Measurements from ENCODE around the gene TMEM43. TPM values are rescaled to one million over a fixed set of nuclear protein-coding genes. Genes with fewer than 3 reads are reported as not detected.

TMEM43 gene
- total RNA-seq, 2 experiments from 2014 or later: 18.3 to 19.8 TPM

DNA sequence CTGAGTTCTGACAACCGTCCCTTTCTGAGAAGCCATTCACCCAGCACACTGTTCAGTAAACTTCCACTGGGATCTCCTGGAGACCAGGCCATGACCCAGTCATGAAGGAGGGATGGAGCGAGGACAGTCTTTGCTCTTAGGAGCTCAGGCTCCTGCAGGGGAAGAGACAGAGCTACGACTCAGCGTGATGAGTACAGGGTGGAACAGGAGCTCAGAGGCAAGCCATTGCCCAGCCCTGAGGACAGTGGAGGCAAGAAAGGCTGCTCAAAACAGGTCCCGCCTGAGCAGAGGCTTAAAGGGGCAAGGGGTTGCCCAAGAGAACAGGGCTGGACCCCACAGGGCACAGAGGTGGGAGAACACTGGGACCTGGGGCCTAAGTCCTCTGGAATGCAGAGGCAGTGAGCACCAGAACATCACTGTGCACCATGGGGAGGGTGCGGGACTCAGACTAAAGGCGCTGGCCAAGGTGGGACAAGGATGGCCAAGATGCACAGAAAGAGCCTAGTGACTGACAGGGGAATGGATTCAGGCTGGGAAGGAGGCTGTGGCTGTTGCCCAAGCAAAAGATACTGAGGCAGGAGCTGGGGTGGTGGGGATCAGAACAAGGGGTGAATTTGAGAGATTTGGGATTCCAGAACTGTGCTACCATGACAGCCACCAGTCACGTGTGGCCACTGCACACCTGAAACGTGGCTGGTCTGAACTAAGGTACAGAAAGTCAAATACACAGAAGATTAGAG, 25.8 kb downstream of the TMEM43 start:
- intact Hi-C loops (cut with micrococcal nuclease): no loop called here
- Mint-ChIP-seq H3K27me3 (ENCODE audit: low read depth) (no peaks in the 10 kb centered on the region), H3K4me1 (ENCODE audit: low read depth) (no peaks in the 10 kb centered on the region), H3K4me3 (no peak overlapping the region), H3K9me3 (no peaks in the 10 kb centered on the region), H3K36me3 (ENCODE audit: low read depth) (peaks cover 15% of the 10 kb centered on the region), H3K27ac (no peak overlapping the region)
- CTCF ChIA-PET: interaction anchor here (0.7 kb wide), 1 partner anchor 10 kb away, joined by 3 read pairs; no protein-coding TSS in a partner anchor
- no peak for DNase-seq

DNA sequence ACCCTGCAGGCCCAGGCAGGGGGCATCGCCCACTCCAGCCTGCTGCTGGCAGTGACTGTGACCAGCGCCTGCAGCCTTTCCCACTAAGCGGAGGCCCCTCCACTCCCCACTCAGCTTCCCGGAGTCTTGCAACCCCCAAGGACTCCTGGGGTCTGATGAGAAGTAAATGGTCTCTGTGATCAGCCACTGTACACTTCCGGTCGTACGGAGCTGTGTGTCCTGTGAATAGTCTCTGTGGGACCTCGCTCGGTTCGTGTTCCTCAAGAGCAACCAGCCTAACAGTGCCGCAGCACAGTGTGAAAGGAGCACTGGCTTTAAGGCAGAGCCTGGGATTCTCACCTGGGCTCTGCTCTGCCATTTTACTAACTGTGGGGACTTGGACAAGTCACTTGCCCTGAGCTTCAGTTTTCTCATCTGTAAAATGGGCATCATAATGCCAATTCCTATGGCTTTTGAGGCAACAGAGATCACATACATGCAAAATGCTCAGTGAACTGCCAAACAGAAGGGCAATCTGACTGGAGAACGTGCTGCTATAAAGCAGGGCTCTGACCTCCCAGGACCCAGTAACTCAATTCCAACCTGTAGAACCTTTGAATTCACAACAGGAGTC, 26.7 kb downstream of the TMEM43 start:
- Mint-ChIP-seq H3K4me1 (ENCODE audit: low read depth) (peaks cover 5% of the 10 kb centered on the region), H3K4me3 (no peak overlapping the region), H3K27me3 (ENCODE audit: low read depth) (no peaks in the 10 kb centered on the region), H3K27ac (no peak overlapping the region), H3K36me3 (ENCODE audit: low read depth) (peaks cover 18% of the 10 kb centered on the region), H3K9me3 (no peaks in the 10 kb centered on the region)
- intact Hi-C loops (cut with micrococcal nuclease): no loop called here
- DNase-seq: no peak
- CTCF ChIA-PET: interaction anchor here (0.6 to 0.7 kb wide), 2 partner anchors 9 to 1308 kb away, joined by 3 read pairs; no protein-coding TSS in a partner anchor

DNA sequence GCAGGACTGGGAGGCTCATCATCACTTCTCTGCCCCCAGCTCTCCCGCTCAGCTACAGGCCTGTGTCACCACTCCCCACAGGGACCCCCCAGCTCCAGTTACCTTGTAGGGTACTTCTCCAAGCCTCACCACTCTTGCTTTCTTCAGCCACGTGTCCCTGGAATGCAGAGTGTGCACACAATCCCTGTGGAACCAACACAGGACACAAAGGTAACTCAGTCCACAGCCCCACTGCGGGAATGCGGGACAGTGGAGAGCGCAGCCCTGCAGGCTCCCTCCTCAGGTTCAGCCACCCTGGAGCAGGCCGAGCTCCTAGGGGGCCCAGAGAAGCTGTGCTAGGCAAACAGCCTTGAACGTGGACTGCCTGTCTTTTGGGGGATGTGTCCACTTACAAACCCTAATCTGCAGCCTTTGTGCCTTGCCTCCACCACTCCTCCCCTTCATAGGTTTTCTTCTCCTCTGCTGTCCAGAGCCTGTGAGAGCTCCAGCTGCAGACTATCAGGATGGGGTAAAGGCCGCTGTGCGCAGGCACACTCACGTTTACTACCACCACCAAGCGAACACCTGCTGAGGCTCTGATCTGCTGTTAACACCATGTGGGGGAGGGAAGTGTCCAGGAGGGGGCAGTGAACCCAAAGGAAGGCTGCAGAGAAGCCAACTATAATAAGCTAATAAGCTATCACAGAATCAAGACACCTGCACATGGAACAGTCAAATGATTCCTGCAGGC, 27.5 kb downstream of the TMEM43 start:
- CTCF ChIA-PET: interaction anchor here (0.6 to 1.2 kb wide), 3 partner anchors 100 to 1309 kb away, joined by 3 to 4 read pairs (median 3); no protein-coding TSS in a partner anchor
- H3K9me3 Mint-ChIP-seq: no peaks in the 10 kb centered on the region
- H3K36me3 Mint-ChIP-seq (ENCODE audit: low read depth): peaks cover 22% of the 10 kb centered on the region
- DNase-seq: peak; percentile 23
- no peak overlapping the region for H3K27ac Mint-ChIP-seq
- peaks cover 8% of the 10 kb centered on the region for H3K4me1 Mint-ChIP-seq (ENCODE audit: low read depth)
- H3K4me3 Mint-ChIP-seq: no peak overlapping the region
- no peaks in the 10 kb centered on the region for H3K27me3 Mint-ChIP-seq (ENCODE audit: low read depth)
- intact Hi-C loops (cut with micrococcal nuclease): no loop called here

DNA sequence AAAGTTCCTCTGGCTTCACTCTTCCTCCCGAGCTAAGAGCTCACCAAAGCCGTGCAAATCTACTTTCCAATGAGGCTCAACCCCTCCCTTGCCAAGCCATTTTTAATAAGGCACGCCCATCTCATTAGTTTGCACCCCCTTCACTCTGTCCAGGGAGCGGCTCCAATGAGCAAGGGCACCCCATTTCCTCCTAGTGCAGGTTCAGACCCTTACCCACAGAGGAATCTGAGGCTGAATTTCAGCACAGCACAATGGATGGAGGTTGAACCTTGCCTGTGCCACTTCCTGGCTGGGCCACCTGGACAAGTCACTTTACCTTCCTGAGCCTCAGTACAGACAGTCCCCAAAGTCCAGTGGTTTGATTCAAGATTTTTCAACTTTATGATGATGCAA, 28.1 kb downstream of the TMEM43 start:
- DNase-seq: no peak
- Mint-ChIP-seq H3K4me1 (ENCODE audit: low read depth) (peaks cover 8% of the 10 kb centered on the region), H3K36me3 (ENCODE audit: low read depth) (peaks cover 23% of the 10 kb centered on the region), H3K27ac (no peak overlapping the region), H3K4me3 (no peak overlapping the region), H3K27me3 (ENCODE audit: low read depth) (no peaks in the 10 kb centered on the region), H3K9me3 (no peaks in the 10 kb centered on the region)
- intact Hi-C loops (cut with micrococcal nuclease): no loop called here
- CTCF ChIA-PET: interaction anchor here (0.6 to 1.2 kb wide), 2 partner anchors 101 to 802 kb away, joined by 3 to 4 read pairs; no protein-coding TSS in a partner anchor

DNA sequence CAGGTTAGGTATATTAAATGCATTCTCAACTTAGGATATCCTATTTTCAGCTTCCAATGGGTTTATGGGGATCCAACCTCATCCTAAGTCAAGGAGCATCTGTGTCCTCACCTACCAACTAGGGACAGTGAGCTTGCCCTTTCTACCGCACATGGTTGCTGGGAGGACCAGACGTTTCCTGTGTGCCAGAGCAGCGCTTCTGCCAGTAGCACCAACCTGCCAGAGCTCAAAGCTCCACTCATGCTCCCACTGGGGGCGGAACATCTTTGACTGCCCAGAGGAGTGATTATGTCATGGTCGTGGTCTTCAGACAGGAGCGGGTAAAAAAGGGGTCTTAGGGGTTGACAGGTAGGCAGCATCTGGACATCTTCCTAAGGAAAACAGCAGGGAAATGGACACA, 28.8 kb downstream of the TMEM43 start:
- intact Hi-C loops (cut with micrococcal nuclease): no loop called here
- peaks cover 30% of the 10 kb centered on the region for H3K36me3 Mint-ChIP-seq (ENCODE audit: low read depth)
- H3K27me3 Mint-ChIP-seq (ENCODE audit: low read depth): no peaks in the 10 kb centered on the region
- DNase-seq: no peak
- no peak overlapping the region for H3K27ac Mint-ChIP-seq
- CTCF ChIA-PET: interaction anchor here (0.7 to 1.2 kb wide), 2 partner anchors 101 to 477 kb away, joined by 3 read pairs; no protein-coding TSS in a partner anchor
- H3K4me1 Mint-ChIP-seq (ENCODE audit: low read depth): peaks cover 8% of the 10 kb centered on the region
- H3K9me3 Mint-ChIP-seq: no peaks in the 10 kb centered on the region
- no peak overlapping the region for H3K4me3 Mint-ChIP-seq

DNA sequence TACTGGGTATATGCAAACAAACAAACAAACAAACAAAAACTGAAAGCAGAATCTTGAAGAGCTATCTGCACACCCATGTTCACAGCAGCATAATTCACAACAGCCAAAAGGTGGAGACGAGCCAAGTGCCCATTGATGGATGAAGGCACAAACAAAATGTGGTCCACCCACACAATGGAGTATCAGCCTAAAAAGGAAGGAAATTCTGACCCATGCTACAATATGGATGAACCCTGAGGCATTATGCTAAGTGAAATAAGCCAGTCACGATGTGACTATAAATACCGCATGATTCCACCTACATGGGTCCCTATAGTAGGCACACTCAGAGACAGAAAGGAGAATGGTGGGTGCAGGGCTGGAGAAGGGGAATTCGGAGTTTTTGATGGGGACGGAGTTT, 29.4 kb downstream of the TMEM43 start:
- H3K4me1 Mint-ChIP-seq (ENCODE audit: low read depth): peaks cover 8% of the 10 kb centered on the region
- no peak overlapping the region for H3K4me3 Mint-ChIP-seq
- H3K27ac Mint-ChIP-seq: no peak overlapping the region
- no peaks in the 10 kb centered on the region for H3K9me3 Mint-ChIP-seq
- H3K27me3 Mint-ChIP-seq (ENCODE audit: low read depth): no peaks in the 10 kb centered on the region
- H3K36me3 Mint-ChIP-seq (ENCODE audit: low read depth): peaks cover 34% of the 10 kb centered on the region
- intact Hi-C loops (cut with micrococcal nuclease): no loop called here
- DNase-seq: no peak
- CTCF ChIA-PET: no interaction called here

DNA sequence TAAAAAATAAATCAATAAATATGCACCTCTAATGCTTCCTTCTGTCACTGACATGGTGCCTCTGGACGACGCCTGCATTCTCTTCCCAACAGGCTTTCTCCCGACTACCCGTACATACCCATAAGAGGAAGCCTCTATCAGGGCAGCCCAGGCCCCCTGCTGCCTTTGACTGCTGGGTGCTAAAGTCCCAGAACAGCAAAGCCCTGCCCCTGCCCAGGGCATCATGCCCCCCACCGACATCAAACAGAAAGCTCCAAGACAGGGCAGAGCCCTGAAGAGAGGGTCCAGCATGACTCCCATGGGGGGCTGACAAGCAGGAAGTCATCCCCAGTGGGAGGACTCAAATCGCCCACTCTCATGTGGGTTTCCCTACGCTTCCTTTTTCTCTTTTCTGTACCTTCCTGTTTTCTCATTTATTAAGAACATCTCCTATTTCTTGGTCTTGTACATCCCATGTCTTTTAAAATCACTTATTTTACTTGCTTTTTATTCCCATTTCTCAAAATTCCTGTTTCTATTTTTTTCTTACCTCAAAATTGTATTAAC, 30.1 kb downstream of the TMEM43 start:
- no peaks in the 10 kb centered on the region for H3K9me3 Mint-ChIP-seq
- intact Hi-C loops (cut with micrococcal nuclease): no loop called here
- DNase-seq: no peak
- H3K27me3 Mint-ChIP-seq (ENCODE audit: low read depth): no peaks in the 10 kb centered on the region
- peaks cover 8% of the 10 kb centered on the region for H3K4me1 Mint-ChIP-seq (ENCODE audit: low read depth)
- H3K27ac Mint-ChIP-seq: no peak overlapping the region
- CTCF ChIA-PET: no interaction called here
- H3K4me3 Mint-ChIP-seq: no peak overlapping the region
- H3K36me3 Mint-ChIP-seq (ENCODE audit: low read depth): peaks cover 36% of the 10 kb centered on the region

DNA sequence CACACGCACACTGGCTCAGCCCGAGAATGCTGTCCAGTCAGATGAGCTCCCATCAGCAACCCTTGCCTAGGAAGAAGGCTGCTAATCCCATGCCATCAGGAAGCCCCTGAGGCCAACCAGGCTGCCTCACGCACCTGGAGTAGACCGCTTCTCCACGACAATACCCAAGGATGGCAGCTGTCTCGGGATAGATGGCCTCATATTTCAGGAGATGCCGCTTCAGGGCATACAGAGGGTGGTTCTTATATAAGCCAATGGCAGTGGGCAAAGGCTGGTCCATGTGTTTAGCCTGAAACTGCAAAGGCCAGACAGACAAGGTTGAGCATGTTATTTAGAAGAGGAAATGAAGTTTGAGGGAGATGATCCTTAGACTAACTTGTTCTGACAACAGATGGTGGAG, 31.3 kb downstream of the TMEM43 start:
- Mint-ChIP-seq H3K27ac (no peak overlapping the region), H3K9me3 (no peaks in the 10 kb centered on the region), H3K36me3 (ENCODE audit: low read depth) (peaks cover 48% of the 10 kb centered on the region), H3K27me3 (ENCODE audit: low read depth) (no peaks in the 10 kb centered on the region), H3K4me1 (ENCODE audit: low read depth) (peaks cover 9% of the 10 kb centered on the region), H3K4me3 (no peak overlapping the region)
- no peak for DNase-seq
- CTCF ChIA-PET: interaction anchor here (0.7 to 1.0 kb wide), 2 partner anchors 12 to 48 kb away, joined by 3 read pairs; no protein-coding TSS in a partner anchor
- intact Hi-C loops (cut with micrococcal nuclease): no loop called here

DNA sequence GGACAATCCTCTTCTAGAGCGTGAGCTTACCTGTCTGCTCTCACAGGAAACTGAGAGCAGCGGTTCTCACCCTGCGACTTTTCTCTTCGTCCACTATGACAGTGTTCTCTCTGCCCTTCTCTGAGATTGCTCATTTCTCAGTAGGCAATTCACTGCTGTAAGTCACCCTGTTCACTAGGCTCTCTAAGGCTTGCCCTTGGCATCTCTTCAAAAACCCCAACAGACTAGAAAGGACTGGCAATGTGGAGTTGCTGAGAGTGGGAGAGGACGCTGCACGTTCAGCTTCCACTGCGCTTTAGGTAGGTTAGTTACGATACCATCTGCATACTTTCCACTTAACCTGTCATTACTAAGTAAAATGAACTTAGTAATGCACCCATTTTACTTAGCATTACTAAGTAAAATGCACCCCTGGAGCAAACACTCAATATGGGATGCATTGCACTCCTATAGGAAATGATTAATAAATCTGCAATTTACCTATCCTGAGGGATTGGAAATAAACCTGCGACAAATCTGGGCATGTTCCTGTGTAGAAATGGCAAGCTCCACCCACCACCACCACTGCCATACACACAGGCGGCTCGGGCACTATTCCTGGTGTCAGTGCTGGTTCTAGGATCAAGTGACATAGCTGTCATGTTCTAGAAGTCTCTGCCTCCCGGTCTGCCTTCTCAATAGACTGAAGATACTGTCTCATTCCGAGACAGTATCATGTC, 32.1 kb downstream of the TMEM43 start:
- Mint-ChIP-seq H3K27me3 (ENCODE audit: low read depth) (no peaks in the 10 kb centered on the region), H3K4me3 (no peak overlapping the region), H3K36me3 (ENCODE audit: low read depth) (peaks cover 56% of the 10 kb centered on the region), H3K4me1 (ENCODE audit: low read depth) (peaks cover 9% of the 10 kb centered on the region), H3K9me3 (peaks cover 5% of the 10 kb centered on the region), H3K27ac (no peak overlapping the region)
- intact Hi-C loops (cut with micrococcal nuclease): no loop called here
- no peak for DNase-seq
- CTCF ChIA-PET: interaction anchor here (1.0 kb wide), 1 partner anchor 47 kb away, joined by 3 read pairs; no protein-coding TSS in a partner anchor

DNA sequence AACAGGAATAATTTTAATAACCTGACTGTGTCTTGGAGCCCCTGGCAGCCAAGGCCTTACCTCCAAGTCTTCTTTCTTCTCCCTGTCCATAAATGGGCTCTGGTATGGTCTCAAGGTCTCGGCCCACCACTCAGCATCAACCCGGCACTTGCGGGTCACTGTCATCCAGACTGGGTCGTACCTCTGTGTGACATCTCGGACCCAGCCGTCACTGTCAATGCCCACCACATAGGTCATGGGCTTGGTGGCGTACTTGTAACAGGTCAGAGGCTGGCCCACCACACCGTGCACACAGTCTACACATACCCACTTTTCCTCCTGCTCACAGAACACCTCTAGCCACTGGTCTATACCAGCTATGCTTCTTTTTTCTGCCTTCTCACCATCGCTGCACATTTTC, 33.1 kb downstream of the TMEM43 start:
- no peak overlapping the region for H3K4me3 Mint-ChIP-seq
- intact Hi-C loops (cut with micrococcal nuclease): no loop called here
- peaks cover 12% of the 10 kb centered on the region for H3K9me3 Mint-ChIP-seq
- H3K4me1 Mint-ChIP-seq (ENCODE audit: low read depth): peaks cover 9% of the 10 kb centered on the region
- CTCF ChIA-PET: no interaction called here
- no peaks in the 10 kb centered on the region for H3K27me3 Mint-ChIP-seq (ENCODE audit: low read depth)
- DNase-seq: no peak
- H3K36me3 Mint-ChIP-seq (ENCODE audit: low read depth): peaks cover 66% of the 10 kb centered on the region
- H3K27ac Mint-ChIP-seq: no peak overlapping the region

DNA sequence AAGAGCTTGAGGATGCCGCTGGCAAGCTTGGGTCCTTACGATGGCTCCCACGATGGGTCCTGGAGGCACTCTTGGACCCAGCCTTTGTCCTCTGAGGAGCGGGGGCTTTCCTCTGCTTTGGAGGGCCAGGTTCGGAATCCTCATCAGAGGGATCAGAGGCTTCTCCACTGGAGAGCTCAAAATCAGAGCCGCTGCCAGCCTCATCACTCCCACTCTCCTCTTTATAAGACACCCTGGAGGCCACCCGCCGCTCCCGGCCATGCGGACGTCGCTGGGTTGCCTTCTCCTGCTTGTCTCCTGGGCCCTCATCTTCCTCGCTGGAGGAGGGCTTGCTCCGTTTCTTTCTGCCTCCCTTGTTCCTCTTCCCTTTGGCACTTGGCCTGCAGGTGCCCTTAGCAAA, 33.5 kb downstream of the TMEM43 start:
- H3K27ac Mint-ChIP-seq: no peak overlapping the region
- H3K36me3 Mint-ChIP-seq (ENCODE audit: low read depth): peaks cover 70% of the 10 kb centered on the region
- intact Hi-C loops (cut with micrococcal nuclease): no loop called here
- peaks cover 12% of the 10 kb centered on the region for H3K9me3 Mint-ChIP-seq
- DNase-seq: no peak
- no peak overlapping the region for H3K4me3 Mint-ChIP-seq
- CTCF ChIA-PET: no interaction called here
- H3K27me3 Mint-ChIP-seq (ENCODE audit: low read depth): no peaks in the 10 kb centered on the region
- H3K4me1 Mint-ChIP-seq (ENCODE audit: low read depth): peaks cover 9% of the 10 kb centered on the region

DNA sequence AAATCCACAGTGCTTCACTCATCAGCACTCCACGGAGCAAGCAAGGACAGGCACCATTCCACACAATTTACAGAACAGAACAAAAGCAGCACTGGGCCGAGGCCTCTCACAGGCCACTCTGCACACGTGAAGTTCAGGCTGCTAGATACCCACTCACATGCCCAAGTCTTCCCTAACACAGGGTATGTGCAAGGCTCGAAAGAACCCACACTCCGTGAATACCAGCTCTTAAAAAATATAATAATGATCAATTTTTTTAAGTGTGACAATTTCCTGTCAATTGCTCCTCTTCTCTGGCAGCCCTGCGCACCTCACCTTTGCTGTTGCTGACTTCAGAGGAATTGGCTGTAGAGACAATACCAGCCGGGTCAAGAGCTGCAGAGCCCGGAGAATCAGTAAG, 34.6 kb downstream of the TMEM43 start:
- Mint-ChIP-seq H3K27me3 (ENCODE audit: low read depth) (no peaks in the 10 kb centered on the region), H3K27ac (no peak overlapping the region), H3K4me1 (ENCODE audit: low read depth) (peaks cover 9% of the 10 kb centered on the region), H3K4me3 (no peak overlapping the region), H3K36me3 (ENCODE audit: low read depth) (peaks cover 76% of the 10 kb centered on the region), H3K9me3 (peaks cover 12% of the 10 kb centered on the region)
- intact Hi-C loops (cut with micrococcal nuclease): no loop called here
- CTCF ChIA-PET: no interaction called here
- no peak for DNase-seq
